ENCODE data around the gene GSX1.
"Not testable (repeated sequence)": the region's sequence is repeated elsewhere in the genome, so short reads cannot be mapped to it uniquely, and the experiment has no call there.

Gene GSX1

GRCh38 chr13:27794921-27795717, 2.8 kb downstream of the GSX1 start:
- no peak for DNase-seq (ENCODE audit: low read depth)

GRCh38 chr13:27795718-27796019, 3.4 kb downstream of the GSX1 start:
- DNase-seq (ENCODE audit: low read depth), result no peak

GRCh38 chr13:27796544-27797227, 4.4 kb downstream of the GSX1 start:
- no peak for DNase-seq (ENCODE audit: low read depth)

- DNase-seq (ENCODE audit: low read depth), result no peak
These were observed 4.9 kb downstream of the GSX1 start for GRCh38 chr13:27797228-27797624.

- DNase-seq (ENCODE audit: low read depth), result no peak
These were observed 14.6 kb downstream of the GSX1 start for GRCh38 chr13:27806744-27807387.

- no peak for DNase-seq (ENCODE audit: low read depth)
These were observed 16.7 kb downstream of the GSX1 start for GRCh38 chr13:27808851-27809550.

DNA sequence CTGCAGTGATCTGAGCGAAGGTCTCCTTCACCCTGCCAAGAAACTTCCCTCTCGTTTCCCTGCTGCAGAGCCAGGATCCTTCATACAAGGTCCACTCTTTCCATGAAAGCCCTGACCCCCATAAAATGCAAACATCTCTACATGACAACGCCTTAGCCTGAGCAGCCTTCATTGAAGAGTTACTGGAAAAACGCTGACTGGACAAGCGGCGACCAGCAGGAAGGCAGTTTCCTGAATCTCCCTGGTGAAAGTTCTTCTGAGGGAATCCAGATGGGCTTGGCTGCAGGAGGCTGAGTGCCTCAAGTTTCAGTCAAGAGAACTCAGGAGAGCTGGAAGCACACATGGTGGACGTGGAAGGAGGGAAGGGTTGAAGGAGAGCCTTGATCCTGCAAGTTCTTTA, 17.7 kb downstream of the GSX1 start:
- no peak for DNase-seq (ENCODE audit: low read depth)

DNA sequence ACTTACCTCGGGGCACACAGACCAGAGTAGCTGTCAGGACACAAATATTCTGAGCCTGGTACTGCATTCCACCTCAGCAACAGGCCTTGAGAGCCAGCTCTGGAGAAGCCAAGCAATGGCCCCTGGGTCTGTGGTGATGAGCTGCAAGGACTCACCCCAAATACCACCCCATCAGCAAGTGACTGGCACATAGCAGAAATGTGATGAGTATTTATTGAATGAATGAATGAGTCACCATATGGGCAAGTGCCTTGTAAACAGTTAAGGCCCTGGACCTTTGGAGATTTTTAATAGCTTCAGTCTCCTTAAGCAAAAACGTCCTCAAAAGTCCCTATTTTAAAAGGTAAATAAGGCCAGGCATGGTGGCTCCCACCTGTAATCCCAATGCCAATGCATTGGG, 18.2 kb downstream of the GSX1 start:
- DNase-seq (ENCODE audit: low read depth), result no peak

GRCh38 chr13:27813826-27814225, 21.5 kb downstream of the GSX1 start:
- no peak for DNase-seq (ENCODE audit: low read depth)

- DNase-seq (ENCODE audit: low read depth), result not testable (repeated sequence)
These were observed 25.5 kb downstream of the GSX1 start for GRCh38 chr13:27817832-27818231.

DNA sequence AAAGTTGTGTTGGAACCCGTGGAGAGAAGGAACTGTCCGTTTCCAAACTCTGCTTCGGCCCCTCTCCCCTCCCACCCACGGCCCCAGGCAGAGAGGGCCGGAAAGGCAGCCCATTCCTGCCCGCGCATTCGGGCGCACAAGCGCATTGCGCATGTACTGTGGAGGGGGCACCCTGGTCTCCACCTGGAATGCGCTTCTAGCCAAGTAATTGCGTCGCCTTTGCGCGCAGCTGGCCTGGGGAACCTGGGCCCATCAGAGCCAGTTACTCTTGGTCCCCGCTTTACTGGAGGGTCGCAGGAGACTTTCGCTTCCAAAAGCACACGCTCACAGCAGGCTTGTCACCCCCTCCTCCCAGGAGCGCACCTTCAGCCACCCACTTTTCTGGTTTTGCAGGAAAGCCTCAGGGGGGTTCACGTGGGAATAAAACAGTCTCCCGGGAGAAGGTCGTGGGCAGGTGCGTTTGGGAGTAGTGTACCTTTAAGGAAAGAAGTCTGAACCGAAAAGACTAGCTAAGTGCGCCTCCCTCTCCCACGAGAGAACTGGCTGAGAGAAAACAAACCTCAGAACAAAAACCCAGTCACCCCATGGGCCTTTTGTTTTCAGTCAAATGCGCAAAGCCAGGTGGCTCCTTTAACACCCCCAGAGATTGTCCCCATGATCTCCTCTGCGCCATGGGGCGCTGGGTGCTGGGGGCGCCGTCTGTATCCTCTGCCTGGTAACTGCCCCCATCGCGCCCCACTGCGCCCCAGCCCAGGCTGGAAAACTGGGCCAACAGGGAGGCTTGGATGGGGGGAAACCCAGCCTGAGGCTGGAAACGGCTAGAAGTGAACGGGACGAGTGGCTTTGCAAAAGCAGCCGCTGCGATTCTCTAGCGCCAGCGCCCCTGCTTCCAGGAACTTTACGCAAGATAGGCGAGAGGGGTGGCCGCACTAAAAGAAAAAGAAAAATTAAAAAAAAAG, 28.5 kb downstream of the GSX1 start:
- DNase-seq (ENCODE audit: low read depth), result no peak

GRCh38 chr13:27821566-27821965, 29.3 kb downstream of the GSX1 start:
- no peak for DNase-seq (ENCODE audit: low read depth)

DNA sequence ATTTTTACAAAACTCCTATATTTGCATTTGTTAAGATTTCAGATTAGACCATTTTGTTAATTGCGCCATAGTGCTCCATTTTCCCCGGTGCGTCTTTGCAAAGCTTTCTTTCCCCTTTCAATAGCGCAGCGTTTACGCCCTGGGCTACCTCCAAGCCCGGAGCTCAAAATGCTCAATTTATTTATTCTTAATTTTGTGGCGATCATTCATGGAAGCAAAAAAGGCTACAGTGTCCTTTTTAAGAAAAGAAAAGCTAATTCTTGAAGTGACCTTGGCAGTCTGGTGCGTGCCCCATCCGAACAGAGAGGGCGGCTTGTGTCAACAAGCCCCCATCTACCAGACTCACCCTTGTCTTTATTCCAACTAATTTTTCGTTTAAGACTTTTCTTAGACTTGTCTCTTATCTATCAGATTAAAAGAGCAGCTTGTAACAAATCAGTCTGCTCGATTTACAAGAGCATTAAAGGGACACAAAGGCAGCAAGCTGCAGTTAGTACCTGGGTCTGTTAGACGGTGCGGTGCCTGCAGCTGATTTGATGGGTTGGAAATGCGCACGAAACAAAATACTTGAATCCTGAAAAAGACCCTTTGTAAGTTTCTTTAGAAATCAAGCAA, 30.1 kb downstream of the GSX1 start:
- DNase-seq (ENCODE audit: low read depth), result no peak

GRCh38 chr13:27822873-27823311, 30.6 kb downstream of the GSX1 start:
- DNase-seq (ENCODE audit: low read depth), result no peak

- DNase-seq (ENCODE audit: low read depth), result no peak
These were observed 31.8 kb downstream of the GSX1 start for GRCh38 chr13:27824121-27824520.

DNA sequence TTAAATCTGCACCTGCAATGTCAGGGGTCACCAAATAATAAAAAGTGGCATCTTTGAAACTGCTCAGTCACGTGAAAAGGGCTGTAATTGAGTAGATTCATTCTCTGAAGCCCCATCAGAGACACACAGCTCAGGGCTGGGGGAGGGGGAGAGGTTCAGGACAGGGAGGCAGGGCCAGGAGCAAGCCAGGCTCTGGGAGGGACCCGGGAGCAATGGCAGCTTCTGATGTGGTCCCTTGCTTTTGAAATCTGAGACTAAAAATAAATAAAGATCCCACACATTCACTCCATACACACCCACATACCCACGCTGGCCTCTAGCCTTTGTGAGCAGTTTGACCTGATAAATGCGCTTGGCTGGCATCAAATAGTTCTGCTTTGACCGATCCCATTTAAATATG, 32.8 kb downstream of the GSX1 start:
- DNase-seq (ENCODE audit: low read depth), result no peak

GRCh38 chr13:27826379-27827353, 34.4 kb downstream of the GSX1 start:
- peak; percentile 40 for DNase-seq (ENCODE audit: low read depth)

GRCh38 chr13:27827646-27828045, 35.4 kb downstream of the GSX1 start:
- DNase-seq (ENCODE audit: low read depth), result no peak

DNA sequence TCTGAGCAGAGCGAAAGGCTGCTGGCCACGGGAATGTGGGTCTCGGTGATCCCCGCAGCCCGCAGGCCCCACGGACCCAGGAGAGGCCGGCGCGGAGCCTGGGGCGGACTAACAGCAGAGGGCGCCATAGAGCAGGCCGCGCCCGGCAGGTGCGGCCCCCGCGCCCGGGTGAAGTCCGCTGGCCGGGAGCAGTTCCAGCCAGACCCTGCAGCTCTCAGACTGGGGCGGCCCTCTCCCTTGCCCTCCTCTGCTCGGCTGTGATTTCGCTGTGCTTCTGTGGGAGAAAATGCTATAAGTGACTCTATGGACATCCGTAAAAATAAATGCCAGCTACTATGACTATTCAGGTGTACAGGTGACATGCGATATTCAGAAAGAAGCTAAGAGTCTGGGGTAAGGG, 37.7 kb downstream of the GSX1 start:
- peak; percentile 41 for DNase-seq (ENCODE audit: low read depth)

- DNase-seq (ENCODE audit: low read depth), result no peak
These were observed 40.9 kb downstream of the GSX1 start for GRCh38 chr13:27833206-27833605.

Data from activated T-helper 1 cell treated with Interleukin-2 at 50 U/mL for 16 hours (primary cell).